GM12878 (cell line): Measurements from ENCODE around the gene SYNM. TPM values are rescaled to one million over a fixed set of nuclear protein-coding genes. Genes with fewer than 3 reads are reported as not detected.

Experiments
- ATAC-seq: fragments of 200-7000 bp; cut with Tn5 transposase; 3 replicates; pipeline ENCODE4 v1.9.1; 2020; ENCODE audit warnings: mild to moderate bottlenecking, moderate library complexity
- BruUV-seq: library from RNA; stranded (reverse); fragments of 400-500 nt; replicated peaks from 2 replicates; lab custom pipeline; 2021; lab: Mats Ljungman, UMichigan
- CTCF ChIA-PET: fragments of 300-600 bp; sonication (Branson Sonifier 250); formaldehyde crosslinking; extraction: SDS; loops from one replicate; lab custom pipeline; 2021; ENCODE audit warnings: inconsistent platforms; lab: Yijun Ruan, JAX
- POLR2A ChIA-PET: fragments of 350-600 bp; formaldehyde crosslinking; extraction: SDS; loops from one replicate; lab custom pipeline; 2021; ENCODE audit warnings: inconsistent platforms; lab: Charles Lee
- RAD21 ChIA-PET: fragments of 300-600 bp; sonication (Branson Sonifier 250); formaldehyde crosslinking; loops from one replicate; lab custom pipeline; 2023; ENCODE audit warnings: antibody characterized with exemption; ENCODE audit not compliant: unreplicated experiment; lab: Charles Lee
- SMC1A ChIA-PET: fragments of 300-600 bp; sonication (Branson Sonifier 250); formaldehyde crosslinking; loops from one replicate; lab custom pipeline; 2023; ENCODE audit not compliant: unreplicated experiment, uncharacterized antibody; lab: Charles Lee
- DNase-seq: peaks from one replicate; pipeline ENCODE4 v3.0.0-alpha.2; 2011; ENCODE audit warnings: low read depth, low spot score
- FAIRE-seq: peaks from 3 replicates; lab custom pipeline; 2011; peaks lifted over from hg19 to GRCh38; lab: Jason Lieb, UNC
- H2AFZ ChIP-seq: 2 replicates; pipeline ENCODE4 v1.6.0; 2011; ENCODE audit warnings: low read depth, low read length, control low read depth; ENCODE audit not compliant: control insufficient read depth
- H3K27ac ChIP-seq: 2 replicates; pipeline ENCODE4 v1.5.1; 2011; ENCODE audit warnings: control low read depth; ENCODE audit not compliant: control insufficient read depth, insufficient read depth
- H3K27me3 ChIP-seq, 2 experiments: replicated peaks in 1 of 2; 2 replicates each; pipeline versions ENCODE4 v1.6.0 to v1.6.1; 2011; ENCODE audit warnings: low read length in 1 of 2; ENCODE audit not compliant: control insufficient read depth in 2 of 2, insufficient read depth in 2 of 2
- H3K36me3 ChIP-seq, 2 experiments: 2 replicates each; pipeline ENCODE4 v1.5.1; 2011; ENCODE audit warnings: low read length in 1 of 2; ENCODE audit not compliant: control insufficient read depth in 2 of 2, insufficient read depth in 2 of 2
- H3K4me1 ChIP-seq: 2 replicates; pipeline ENCODE4 v1.6.1; 2011; ENCODE audit warnings: mild to moderate bottlenecking, low read length, moderate library complexity, mixed read lengths; ENCODE audit not compliant: control insufficient read depth, insufficient read depth
- H3K4me2 ChIP-seq: 2 replicates; pipeline ENCODE4 v1.6.0; 2011; ENCODE audit warnings: control low read depth; ENCODE audit not compliant: control insufficient read depth, insufficient read depth
- H3K4me3 ChIP-seq: fragments of 200-600 bp; sonication (generic); 2 replicates; pipeline ENCODE4 v1.5.1; 2016
- H3K79me2 ChIP-seq: 2 replicates; pipeline ENCODE4 v1.6.0; 2011; ENCODE audit warnings: low read length; ENCODE audit not compliant: control insufficient read depth, insufficient read depth
- H3K9ac ChIP-seq: 2 replicates; pipeline ENCODE4 v1.8.0; 2011; ENCODE audit warnings: low read length, control low read depth, mixed read lengths; ENCODE audit not compliant: control insufficient read depth, insufficient read depth
- H3K9me3 ChIP-seq: replicated peaks from 3 replicates; pipeline ENCODE4 v1.5.1; 2011; ENCODE audit warnings: mild to moderate bottlenecking, low read length; ENCODE audit not compliant: control insufficient read depth, insufficient read depth
- H4K20me1 ChIP-seq: 2 replicates; pipeline ENCODE4 v1.6.0; 2011; ENCODE audit not compliant: control insufficient read depth, insufficient read depth
- CEBPB ChIP-seq, 2 experiments: fragments of 150-350 bp in 1 of 2; IDR thresholded peaks; 2 replicates each; pipeline ENCODE4 v1.6.1; 2012 to 2014; ENCODE audit warnings: low read depth in 2 of 2, low read length in 2 of 2, borderline replicate concordance in 1 of 2, inconsistent platforms in 1 of 2
- HDAC2 ChIP-seq: fragments of 200-600 bp; sonication (generic); IDR thresholded peaks from 2 replicates; pipeline ENCODE4 v1.6.1; 2017
- IRF4 ChIP-seq: IDR thresholded peaks from 2 replicates; pipeline ENCODE4 v1.6.1; 2011; ENCODE audit warnings: low read depth, low read length
- KDM1A ChIP-seq: fragments of 200-600 bp; sonication (generic); IDR thresholded peaks from 2 replicates; pipeline ENCODE4 v1.6.1; 2016; ENCODE audit warnings: borderline replicate concordance
- MEF2A ChIP-seq: IDR thresholded peaks from 2 replicates; pipeline ENCODE4 v1.6.1; 2011; ENCODE audit warnings: low read depth, mild to moderate bottlenecking, low read length, moderate library complexity; ENCODE audit not compliant: insufficient read depth
- MEF2B ChIP-seq: fragments of 450-650 bp; IDR thresholded peaks from 2 replicates; pipeline ENCODE4 v1.6.1; 2018; ENCODE audit warnings: mild to moderate bottlenecking, moderate library complexity; ENCODE audit not compliant: partially characterized antibody, poor library complexity, severe bottlenecking
- MYC ChIP-seq: IDR thresholded peaks from 2 replicates; pipeline ENCODE4 v1.6.1; 2011; ENCODE audit warnings: mild to moderate bottlenecking, low read length, moderate library complexity, inconsistent platforms; ENCODE audit not compliant: insufficient read depth, insufficient replicate concordance, insufficient read length, severe bottlenecking
- NFIC ChIP-seq: IDR thresholded peaks from 2 replicates; pipeline ENCODE4 v1.6.1; 2012; ENCODE audit warnings: low read depth, mild to moderate bottlenecking, inconsistent platforms, low read length, moderate library complexity
- NR2F1 ChIP-seq: fragments of 450-650 bp; conservative IDR thresholded peaks from 2 replicates; pipeline ENCODE4 v1.6.1; 2017; ENCODE audit warnings: mild to moderate bottlenecking
- PAX8 ChIP-seq: fragments of 450-650 bp; IDR thresholded peaks from 2 replicates; pipeline ENCODE4 v1.6.1; 2017; ENCODE audit warnings: mild to moderate bottlenecking, moderate library complexity
- PML ChIP-seq: IDR thresholded peaks from 2 replicates; pipeline ENCODE4 v1.6.1; 2012; ENCODE audit warnings: low read length, inconsistent platforms
- POLR2A ChIP-seq: IDR thresholded peaks from 2 replicates; pipeline ENCODE4 v1.6.1; 2011; ENCODE audit warnings: low read depth, mild to moderate bottlenecking, low read length
- POU2F2 ChIP-seq: IDR thresholded peaks from 3 replicates; pipeline ENCODE4 v1.6.1; 2011; ENCODE audit warnings: low read depth, mild to moderate bottlenecking, low read length, borderline replicate concordance
- SMAD5 ChIP-seq: IDR thresholded peaks from 2 replicates; pipeline ENCODE4 v1.6.1; 2016; ENCODE audit warnings: antibody characterized with exemption, low read depth
- SMC3 ChIP-seq: IDR thresholded peaks from 2 replicates; pipeline ENCODE4 v1.6.1; 2011; ENCODE audit warnings: low read length, improper control_type of control experiment, borderline replicate concordance
- STAT1 ChIP-seq: fragments of 450-650 bp; conservative IDR thresholded peaks from 2 replicates; pipeline ENCODE4 v1.6.1; 2014; ENCODE audit warnings: antibody characterized with exemption, mild to moderate bottlenecking
- TBL1XR1 ChIP-seq: IDR thresholded peaks from 2 replicates; pipeline ENCODE4 v1.6.1; 2012; ENCODE audit warnings: low read depth, low read length, improper control_type of control experiment
- ZNF24 ChIP-seq: fragments of 450-650 bp; IDR thresholded peaks from 2 replicates; pipeline ENCODE4 v1.6.1; 2017; ENCODE audit warnings: antibody characterized with exemption, mild to moderate bottlenecking
- WGBS: methylation state at CpG from one replicate; pipeline ENCODE4 v1.1.6; 2016; ENCODE audit warnings: low lambda C conversion rate; ENCODE audit not compliant: insufficient replicate concordance, insufficient coverage; ENCODE audit errors: missing lambda C conversion rate; 5-methylcytosine and 5-hydroxymethylcytosine counted together
- in situ Hi-C: fragments of 300-500 bp; cut with MboI; formaldehyde crosslinking; loops from 9 replicates; pipeline ENCODE4 v1.14.3; 2018; ENCODE audit warnings: mixed read lengths
- intact Hi-C: fragments of 100-400 bp; cut with micrococcal nuclease; formaldehyde crosslinking; loops from one replicate; pipeline ENCODE4 v1.14.2; 2022; ENCODE audit not compliant: unreplicated experiment
- polyA plus RNA-seq, 11 experiments: library from polyadenylated mRNA; depleted of rRNA in 4 of 11; unstranded in 6 of 11; stranded (reverse) in 5 of 11; fragments of >200 nt; fragmentation: Nextera tagmentation in 4 of 11; fragmentation: Illumina TruSeq in 1 of 11; extraction: Ambion mirVana in 4 of 11; extraction: Trizol in 1 of 11; gene quantifications; 1 replicate in 1 of 11; 2 replicates in 10 of 11; pipeline versions ENCODE4 v1.2.1 to v1.2.3, GENCODE V29; 2011 to 2016; ENCODE audit warnings: inconsistent platforms in 2 of 11, missing spikeins in 2 of 11, low read depth in 1 of 11
- total RNA-seq, 4 experiments: library from RNA; depleted of rRNA in 3 of 4; stranded (reverse); fragments of >200 nt in 3 of 4; fragmentation: Illumina TruSeq in 1 of 4; extraction: Trizol in 1 of 4; gene quantifications; 2 replicates each; pipeline versions ENCODE4 v1.2.1 to v1.2.3, GENCODE V29; 2013 to 2021
- TF ChIP-seq, protein P1 (sequence below): fragments of 450-650 bp; IDR thresholded peaks from 2 replicates; pipeline ENCODE4 v1.6.1; 2016; ENCODE audit warnings: mild to moderate bottlenecking
- TF ChIP-seq, protein P2 (sequence below): IDR thresholded peaks from 2 replicates; pipeline ENCODE4 v1.6.1; 2011; ENCODE audit warnings: low read depth, mild to moderate bottlenecking, low read length, moderate library complexity, borderline replicate concordance; ENCODE audit errors: extremely low read depth
- TF ChIP-seq, protein P3 (sequence below): IDR thresholded peaks from 2 replicates; pipeline ENCODE4 v1.6.1; 2011; ENCODE audit warnings: borderline replicate concordance, low read depth, mild to moderate bottlenecking, moderate library complexity, mixed read lengths, low read length; ENCODE audit not compliant: insufficient read depth; ENCODE audit errors: extremely low read length

The SYNM gene
- total and polyA plus RNA-seq, 10 of the 15 experiments (the other 5 are each of a cell fraction or from before 2014, with no cell fraction given), result 0.05 to 1.1 (median 0.89) TPM; not detected in 1

DNA sequence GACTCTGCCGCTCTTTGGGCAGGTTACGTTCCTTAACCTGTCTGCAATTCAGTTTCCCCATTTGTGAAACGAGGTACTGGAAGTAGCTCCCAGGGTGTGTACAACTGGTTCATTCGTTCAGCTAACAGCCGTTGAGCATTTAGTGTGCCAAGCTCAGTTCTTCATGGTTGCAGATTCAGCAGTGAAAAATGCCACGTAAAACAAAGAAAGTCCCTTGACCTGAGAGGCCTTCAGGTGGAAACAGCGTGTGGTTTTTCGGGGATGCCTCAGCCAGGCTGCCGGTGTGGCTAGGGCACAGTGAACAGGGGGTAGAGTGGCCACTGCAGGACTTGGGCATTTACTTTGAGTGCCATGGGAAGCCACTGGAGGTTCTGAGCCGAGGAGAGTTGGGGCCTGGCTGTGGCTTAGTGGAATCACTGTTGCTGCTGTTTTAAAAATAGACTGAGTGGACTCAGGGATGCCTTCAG lies 4.7 kb downstream of the SYNM start (continued):
- TF ChIP-seq NR2F1 (peak; percentile 92), ZNF24 (peak; percentile 84), MYC (no peak)

DNA sequence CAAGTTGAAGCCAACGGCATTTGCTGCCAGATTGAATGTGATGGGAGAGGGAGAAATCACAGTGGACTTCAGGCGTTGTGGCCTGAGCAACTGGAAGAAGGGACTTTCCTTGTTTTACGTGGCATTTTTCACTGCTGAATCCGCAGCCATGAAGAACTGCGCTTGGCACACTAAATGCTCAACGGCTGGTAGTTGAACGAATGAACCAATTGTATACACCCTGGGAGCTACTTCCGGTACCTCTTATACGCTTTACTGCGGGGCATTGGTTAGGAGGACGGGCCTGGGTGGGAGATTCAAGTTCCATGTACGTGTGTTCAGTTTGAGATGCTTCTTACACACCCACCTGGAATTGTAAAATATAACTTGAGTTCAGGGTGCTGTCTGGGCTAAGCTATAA lies 5.2 kb downstream of the SYNM start:
- CTCF ChIA-PET, result interaction anchor here (1.4 to 2.7 kb wide), 2 partner anchors 10 to 99 kb away, joined by 4 to 10 read pairs; no protein-coding TSS in a partner anchor
- POLR2A ChIA-PET, result interaction anchor here (1.2 kb wide), 1 partner anchor 10 kb away, joined by 3 read pairs; no protein-coding TSS in a partner anchor
- RAD21 ChIA-PET, result no interaction called here
- TF ChIP-seq MEF2B (no peak), CEBPB (IDR thresholded peaks at IDR 0.05; ENCODE audit: borderline replicate concordance in 1 of 2, low read depth in 2 of 2, low read length in 2 of 2) (no peak), KDM1A (no peak), POU2F2 (no peak), PAX8 (no peak), TBL1XR1 (no peak), MEF2A (no peak), SMC3 (no peak), STAT1 (no peak), POLR2A (no peak), PML (no peak), HDAC2 (no peak), IRF4 (no peak), SMAD5 (no peak), NFIC (no peak)
- TF ChIP-seq, protein P1, sequence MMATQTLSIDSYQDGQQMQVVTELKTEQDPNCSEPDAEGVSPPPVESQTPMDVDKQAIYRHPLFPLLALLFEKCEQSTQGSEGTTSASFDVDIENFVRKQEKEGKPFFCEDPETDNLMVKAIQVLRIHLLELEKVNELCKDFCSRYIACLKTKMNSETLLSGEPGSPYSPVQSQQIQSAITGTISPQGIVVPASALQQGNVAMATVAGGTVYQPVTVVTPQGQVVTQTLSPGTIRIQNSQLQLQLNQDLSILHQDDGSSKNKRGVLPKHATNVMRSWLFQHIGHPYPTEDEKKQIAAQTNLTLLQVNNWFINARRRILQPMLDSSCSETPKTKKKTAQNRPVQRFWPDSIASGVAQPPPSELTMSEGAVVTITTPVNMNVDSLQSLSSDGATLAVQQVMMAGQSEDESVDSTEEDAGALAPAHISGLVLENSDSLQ, result no peak
- TF ChIP-seq, protein P2, sequence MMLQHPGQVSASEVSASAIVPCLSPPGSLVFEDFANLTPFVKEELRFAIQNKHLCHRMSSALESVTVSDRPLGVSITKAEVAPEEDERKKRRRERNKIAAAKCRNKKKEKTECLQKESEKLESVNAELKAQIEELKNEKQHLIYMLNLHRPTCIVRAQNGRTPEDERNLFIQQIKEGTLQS, result no peak
- TF ChIP-seq, protein P3, sequence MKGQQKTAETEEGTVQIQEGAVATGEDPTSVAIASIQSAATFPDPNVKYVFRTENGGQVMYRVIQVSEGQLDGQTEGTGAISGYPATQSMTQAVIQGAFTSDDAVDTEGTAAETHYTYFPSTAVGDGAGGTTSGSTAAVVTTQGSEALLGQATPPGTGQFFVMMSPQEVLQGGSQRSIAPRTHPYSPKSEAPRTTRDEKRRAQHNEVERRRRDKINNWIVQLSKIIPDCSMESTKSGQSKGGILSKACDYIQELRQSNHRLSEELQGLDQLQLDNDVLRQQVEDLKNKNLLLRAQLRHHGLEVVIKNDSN, result no peak
- WGBS, result 93% methylated on average over 12 of the region's 12 CpGs
- in situ Hi-C loops, result loop anchor here (25.0 kb wide), 1 partner anchor 627 kb away; the partner anchor contains the start of gene LYSMD4
- Histone ChIP-seq H3K4me1 (peaks cover 14% of the 10 kb centered on the region), H3K27me3 (no peaks in the 10 kb centered on the region), H3K4me3 (no peak overlapping the region), H3K79me2 (no peaks in the 10 kb centered on the region), H3K9me3 (no peaks in the 10 kb centered on the region; the same call in 2 of the 3 replicates), H3K9ac (no peak overlapping the region), H3K27ac (no peak overlapping the region), H3K4me2 (no peak overlapping the region), H2AFZ (no peak overlapping the region), H3K36me3 (no peaks in the 10 kb centered on the region), H4K20me1 (no peaks in the 10 kb centered on the region)
- DNase-seq, result no peak
- FAIRE-seq, result no peak
- intact Hi-C loops, result no loop called here
- SMC1A ChIA-PET, result interaction anchor here (1.2 to 2.7 kb wide), 8 partner anchors 9 to 177 kb away, joined by 3 to 11 read pairs (median 4); no protein-coding TSS in a partner anchor
- ATAC-seq, result no peak
- BruUV-seq, result no TSS peak
